PC-3 (cell line): ENCODE measurements around the gene TOR2A.

Source experiments
- EZH2 ChIP-seq: fragments of 300-600 bp; sonication (generic); IDR thresholded peaks from one replicate; pipeline ENCODE4 v1.6.1; 2017; ENCODE audit warnings: antibody characterized with exemption, mild to moderate bottlenecking, low read length; ENCODE audit not compliant: unreplicated experiment
- TF ChIP-seq, protein P1 (sequence below): fragments of 300-600 bp; sonication (generic); conservative IDR thresholded peaks from 2 replicates; pipeline ENCODE4 v1.5.1; 2017; ENCODE audit warnings: antibody characterized with exemption, low read depth, mild to moderate bottlenecking, low read length

DNA sequence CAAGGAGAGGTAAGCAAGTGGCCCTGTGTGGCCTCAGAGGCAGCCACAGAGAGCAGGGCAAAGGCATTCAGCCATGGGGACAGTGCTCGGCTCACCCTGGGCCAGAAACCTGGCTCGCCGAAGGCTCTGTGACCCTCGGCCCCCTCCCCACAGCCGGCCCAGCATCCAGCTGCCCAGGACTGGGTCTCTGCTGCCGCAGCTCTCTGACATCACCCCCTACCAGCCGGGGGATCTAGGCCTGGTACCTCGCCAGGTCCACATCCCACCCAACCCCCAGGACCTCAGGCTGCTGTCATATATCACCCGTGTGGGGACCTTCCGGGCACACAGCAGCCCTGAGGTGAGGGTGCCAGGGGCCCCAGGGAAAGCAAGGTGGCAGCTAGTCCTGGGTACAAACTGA is 22.2 kb downstream of the TOR2A start:
- TF ChIP-seq, protein P1, sequence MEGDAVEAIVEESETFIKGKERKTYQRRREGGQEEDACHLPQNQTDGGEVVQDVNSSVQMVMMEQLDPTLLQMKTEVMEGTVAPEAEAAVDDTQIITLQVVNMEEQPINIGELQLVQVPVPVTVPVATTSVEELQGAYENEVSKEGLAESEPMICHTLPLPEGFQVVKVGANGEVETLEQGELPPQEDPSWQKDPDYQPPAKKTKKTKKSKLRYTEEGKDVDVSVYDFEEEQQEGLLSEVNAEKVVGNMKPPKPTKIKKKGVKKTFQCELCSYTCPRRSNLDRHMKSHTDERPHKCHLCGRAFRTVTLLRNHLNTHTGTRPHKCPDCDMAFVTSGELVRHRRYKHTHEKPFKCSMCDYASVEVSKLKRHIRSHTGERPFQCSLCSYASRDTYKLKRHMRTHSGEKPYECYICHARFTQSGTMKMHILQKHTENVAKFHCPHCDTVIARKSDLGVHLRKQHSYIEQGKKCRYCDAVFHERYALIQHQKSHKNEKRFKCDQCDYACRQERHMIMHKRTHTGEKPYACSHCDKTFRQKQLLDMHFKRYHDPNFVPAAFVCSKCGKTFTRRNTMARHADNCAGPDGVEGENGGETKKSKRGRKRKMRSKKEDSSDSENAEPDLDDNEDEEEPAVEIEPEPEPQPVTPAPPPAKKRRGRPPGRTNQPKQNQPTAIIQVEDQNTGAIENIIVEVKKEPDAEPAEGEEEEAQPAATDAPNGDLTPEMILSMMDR = no peak
- TF ChIP-seq EZH2 = no peak
